ENCODE measurements around the gene FITM1.
A peak's percentile ranks its signal among the peaks of the same experiment; 100 is the strongest.

FITM1 gene

GRCh38 chr14:24160850-24161804, 30.7 kb downstream of the FITM1 start, which contains the start of gene IRF9:
TSS of gene IRF9 (plus strand) at chr14:24161265. CDS start at chr14:24162145, 880 bp downstream.
- Histone ChIP-seq H3K79me1 (ENCODE audit: low read length) (peaks cover 2% of the 10 kb centered on the region), H3K9ac (ENCODE audit: low read length) (peak within 1 kb of the TSS; percentile 74), H2BK15ac (replicated peaks; ENCODE audit: low read depth) (no peak within 1 kb of the TSS), H3K27me3 (ENCODE audit: insufficient read depth, low read length, poor library complexity) (no peaks in the 10 kb centered on the region), H3K27ac (ENCODE audit: low read depth, low read length) (no peak within 1 kb of the TSS), H3K36me3 (ENCODE audit: control insufficient read depth, insufficient read depth, low read length) (peaks cover 22% of the 10 kb centered on the region), H3K18ac (ENCODE audit: low read length) (no peak within 1 kb of the TSS), H2AK5ac (ENCODE audit: low read length) (peak within 1 kb of the TSS; percentile 93), H3K4me3 (ENCODE audit: low read length) (no peak within 1 kb of the TSS), H3K4me1 (ENCODE audit: control insufficient read depth, low read depth, low read length) (peaks cover 5% of the 10 kb centered on the region), H2BK5ac (ENCODE audit: low read length) (peak within 1 kb of the TSS; percentile 39), H3K4me2 (ENCODE audit: low read length) (peak within 1 kb of the TSS; percentile 38), H4K5ac (ENCODE audit: low read length) (no peak within 1 kb of the TSS), H3K4ac (ENCODE audit: low read depth, low read length) (peak within 1 kb of the TSS; percentile 44), H3K56ac (ENCODE audit: low read length) (peak within 1 kb of the TSS; percentile 93), H3K79me2 (ENCODE audit: control insufficient read depth, insufficient read depth, low read length) (no peaks in the 10 kb centered on the region), H3K23ac (ENCODE audit: low read length) (no peak within 1 kb of the TSS), H4K8ac (ENCODE audit: low read depth, low read length) (no peak within 1 kb of the TSS), H2BK120ac (ENCODE audit: low read depth, low read length) (no peak within 1 kb of the TSS)
- no CpG with 5 or more reads among the region's 12 CpGs for WGBS (ENCODE audit: extremely low coverage, insufficient coverage, low lambda C conversion rate)
- peak; percentile 98 for DNase-seq

- Histone ChIP-seq H3K36me3 (ENCODE audit: control insufficient read depth, insufficient read depth, low read length) (peaks cover 18% of the 10 kb centered on the region), H3K4me2 (ENCODE audit: low read length) (no peak overlapping the region)
- no peak for DNase-seq
Observed at GRCh38 chr14:24162093-24162492, 31.6 kb downstream of the FITM1 start.

GRCh38 chr14:24164518-24164991, 34.1 kb downstream of the FITM1 start:
- Histone ChIP-seq H3K23ac (ENCODE audit: low read length) (no peak overlapping the region), H3K9ac (ENCODE audit: low read length) (no peak overlapping the region), H2BK5ac (ENCODE audit: low read length) (no peak overlapping the region), H3K4me2 (ENCODE audit: low read length) (no peak overlapping the region), H3K18ac (ENCODE audit: low read length) (no peak overlapping the region), H3K36me3 (ENCODE audit: control insufficient read depth, insufficient read depth, low read length) (peaks cover 11% of the 10 kb centered on the region), H3K56ac (ENCODE audit: low read length) (no peak overlapping the region), H3K4ac (ENCODE audit: low read depth, low read length) (no peak overlapping the region), H3K79me2 (ENCODE audit: control insufficient read depth, insufficient read depth, low read length) (no peaks in the 10 kb centered on the region), H3K4me3 (ENCODE audit: low read length) (no peak overlapping the region), H3K27me3 (ENCODE audit: insufficient read depth, low read length, poor library complexity) (no peaks in the 10 kb centered on the region), H4K5ac (ENCODE audit: low read length) (no peak overlapping the region), H3K4me1 (ENCODE audit: control insufficient read depth, low read depth, low read length) (peaks cover 5% of the 10 kb centered on the region), H2BK120ac (ENCODE audit: low read depth, low read length) (no peak overlapping the region), H2BK15ac (replicated peaks; ENCODE audit: low read depth) (no peak overlapping the region), H4K8ac (ENCODE audit: low read depth, low read length) (no peak overlapping the region), H3K27ac (ENCODE audit: low read depth, low read length) (no peak overlapping the region), H3K79me1 (ENCODE audit: low read length) (peaks cover 2% of the 10 kb centered on the region), H2AK5ac (ENCODE audit: low read length) (no peak overlapping the region)
- DNase-seq, result no peak
- no CpG with 5 or more reads among the region's 14 CpGs for WGBS (ENCODE audit: extremely low coverage, insufficient coverage, low lambda C conversion rate)

More at GRCh38 chr14:24162093-24162492, 31.6 kb downstream of the FITM1 start:
- Histone ChIP-seq H3K27ac (ENCODE audit: low read depth, low read length) (no peak overlapping the region), H2BK15ac (replicated peaks; ENCODE audit: low read depth) (no peak overlapping the region), H3K56ac (ENCODE audit: low read length) (peak overlapping the region; percentile 67), H2AK5ac (ENCODE audit: low read length) (no peak overlapping the region), H3K4me1 (ENCODE audit: control insufficient read depth, low read depth, low read length) (peaks cover 5% of the 10 kb centered on the region), H3K79me2 (ENCODE audit: control insufficient read depth, insufficient read depth, low read length) (no peaks in the 10 kb centered on the region), H3K4me3 (ENCODE audit: low read length) (no peak overlapping the region), H3K9ac (ENCODE audit: low read length) (peak overlapping the region; percentile 74), H3K4ac (ENCODE audit: low read depth, low read length) (no peak overlapping the region), H2BK120ac (ENCODE audit: low read depth, low read length) (no peak overlapping the region), H4K5ac (ENCODE audit: low read length) (no peak overlapping the region), H3K23ac (ENCODE audit: low read length) (no peak overlapping the region), H2BK5ac (ENCODE audit: low read length) (no peak overlapping the region), H4K8ac (ENCODE audit: low read depth, low read length) (no peak overlapping the region), H3K79me1 (ENCODE audit: low read length) (peaks cover 2% of the 10 kb centered on the region), H3K27me3 (ENCODE audit: insufficient read depth, low read length, poor library complexity) (no peaks in the 10 kb centered on the region), H3K18ac (ENCODE audit: low read length) (no peak overlapping the region)
- no CpG with 5 or more reads among the region's 8 CpGs for WGBS (ENCODE audit: extremely low coverage, insufficient coverage, low lambda C conversion rate)

- no peaks in the 10 kb centered on the region for H3K79me2 ChIP-seq (ENCODE audit: control insufficient read depth, insufficient read depth, low read length)
- no peak overlapping the region for H4K5ac ChIP-seq (ENCODE audit: low read length)
- no peak overlapping the region for H3K23ac ChIP-seq (ENCODE audit: low read length)
- no peak overlapping the region for H3K4me2 ChIP-seq (ENCODE audit: low read length)
- H3K27ac ChIP-seq (ENCODE audit: low read depth, low read length), result no peak overlapping the region
- no peak for DNase-seq
- no peak overlapping the region for H2AK5ac ChIP-seq (ENCODE audit: low read length)
- no peak overlapping the region for H2BK15ac ChIP-seq (replicated peaks; ENCODE audit: low read depth)
- H3K27me3 ChIP-seq (ENCODE audit: insufficient read depth, low read length, poor library complexity), result no peaks in the 10 kb centered on the region
- H3K56ac ChIP-seq (ENCODE audit: low read length), result no peak overlapping the region
- no peak overlapping the region for H3K9ac ChIP-seq (ENCODE audit: low read length)
- no CpG with 5 or more reads among the region's 5 CpGs for WGBS (ENCODE audit: extremely low coverage, insufficient coverage, low lambda C conversion rate)
- peaks cover 9% of the 10 kb centered on the region for H3K36me3 ChIP-seq (ENCODE audit: control insufficient read depth, insufficient read depth, low read length)
- H3K79me1 ChIP-seq (ENCODE audit: low read length), result peaks cover 2% of the 10 kb centered on the region
- peaks cover 5% of the 10 kb centered on the region for H3K4me1 ChIP-seq (ENCODE audit: control insufficient read depth, low read depth, low read length)
- H2BK5ac ChIP-seq (ENCODE audit: low read length), result no peak overlapping the region
- H4K8ac ChIP-seq (ENCODE audit: low read depth, low read length), result no peak overlapping the region
- no peak overlapping the region for H3K4ac ChIP-seq (ENCODE audit: low read depth, low read length)
- H3K18ac ChIP-seq (ENCODE audit: low read length), result no peak overlapping the region
- H2BK120ac ChIP-seq (ENCODE audit: low read depth, low read length), result no peak overlapping the region
- H3K4me3 ChIP-seq (ENCODE audit: low read length), result no peak overlapping the region
Observed at GRCh38 chr14:24165785-24166184, 35.3 kb downstream of the FITM1 start.

- Histone ChIP-seq H3K36me3 (ENCODE audit: control insufficient read depth, insufficient read depth, low read length) (peaks cover 6% of the 10 kb centered on the region), H3K4me2 (ENCODE audit: low read length) (no peak overlapping the region), H4K5ac (ENCODE audit: low read length) (no peak overlapping the region), H3K4me1 (ENCODE audit: control insufficient read depth, low read depth, low read length) (peaks cover 3% of the 10 kb centered on the region), H3K27ac (ENCODE audit: low read depth, low read length) (no peak overlapping the region), H3K79me2 (ENCODE audit: control insufficient read depth, insufficient read depth, low read length) (no peaks in the 10 kb centered on the region), H3K56ac (ENCODE audit: low read length) (no peak overlapping the region), H3K79me1 (ENCODE audit: low read length) (no peaks in the 10 kb centered on the region), H3K27me3 (ENCODE audit: insufficient read depth, low read length, poor library complexity) (no peaks in the 10 kb centered on the region), H2BK5ac (ENCODE audit: low read length) (no peak overlapping the region), H2AK5ac (ENCODE audit: low read length) (no peak overlapping the region), H2BK15ac (replicated peaks; ENCODE audit: low read depth) (no peak overlapping the region), H3K9ac (ENCODE audit: low read length) (no peak overlapping the region), H3K18ac (ENCODE audit: low read length) (no peak overlapping the region), H2BK120ac (ENCODE audit: low read depth, low read length) (no peak overlapping the region), H3K4ac (ENCODE audit: low read depth, low read length) (no peak overlapping the region), H4K8ac (ENCODE audit: low read depth, low read length) (no peak overlapping the region), H3K23ac (ENCODE audit: low read length) (no peak overlapping the region), H3K4me3 (ENCODE audit: low read length) (no peak overlapping the region)
- DNase-seq, result no peak
- WGBS (ENCODE audit: extremely low coverage, insufficient coverage, low lambda C conversion rate), result no CpG with 5 or more reads among the region's 3 CpGs
Observed at GRCh38 chr14:24167469-24168114, 37.1 kb downstream of the FITM1 start.
